WERI-Rb-1 (cell line): Measurements from ENCODE around the gene LANCL1.
"Not testable (repeated sequence)": the region's sequence is repeated elsewhere in the genome, so short reads cannot be mapped to it uniquely, and the experiment has no call there.

Experiments used
- DNase-seq: peaks from one replicate; pipeline ENCODE4 v3.0.0-alpha.2; 2020
- H3K27ac ChIP-seq: fragments of 250-450 bp; sonication (Bioruptor Pico); 2 replicates; pipeline ENCODE4 v1.5.1; 2020; ENCODE audit warnings: mild to moderate bottlenecking, moderate library complexity
- H3K27me3 ChIP-seq: fragments of 250-450 bp; sonication (Bioruptor Pico); 2 replicates; pipeline ENCODE4 v1.5.1; 2021; ENCODE audit warnings: mild to moderate bottlenecking, low read depth, moderate library complexity; ENCODE audit not compliant: insufficient read depth, severe bottlenecking
- H3K36me3 ChIP-seq: fragments of 250-450 bp; sonication (Bioruptor Pico); 2 replicates; pipeline ENCODE4 v1.5.1; 2020; ENCODE audit warnings: mild to moderate bottlenecking, moderate library complexity
- H3K4me3 ChIP-seq: 2 replicates; pipeline ENCODE4 v1.5.1; 2011; ENCODE audit warnings: low read depth, mild to moderate bottlenecking, control low read depth, low read length
- H3K9me3 ChIP-seq: fragments of 250-450 bp; sonication (Bioruptor Pico); 2 replicates; pipeline ENCODE4 v1.5.1; 2021; ENCODE audit warnings: mild to moderate bottlenecking, moderate library complexity; ENCODE audit not compliant: severe bottlenecking
- CTCF ChIP-seq: IDR thresholded peaks from 2 replicates; pipeline ENCODE4 v1.5.1; 2011; ENCODE audit warnings: low read depth, mild to moderate bottlenecking, control low read depth, inconsistent platforms, low read length

The LANCL1 gene

GRCh38 chr2:210432633-210433032 lies 43.9 kb downstream of the LANCL1 start:
- peaks cover 20% of the 10 kb centered on the region for H3K36me3 ChIP-seq
- DNase-seq: no peak
- H3K9me3 ChIP-seq: no peaks in the 10 kb centered on the region
- no peak overlapping the region for H3K4me3 ChIP-seq
- no peak overlapping the region for H3K27ac ChIP-seq
- no peak for TF ChIP-seq CTCF
- no peaks in the 10 kb centered on the region for H3K27me3 ChIP-seq

- no peak overlapping the region for H3K4me3 ChIP-seq
- no peaks in the 10 kb centered on the region for H3K9me3 ChIP-seq
- TF ChIP-seq CTCF: no peak
- H3K27ac ChIP-seq: no peak overlapping the region
- H3K27me3 ChIP-seq: no peaks in the 10 kb centered on the region
- H3K36me3 ChIP-seq: peaks cover under 1% of the 10 kb centered on the region
- DNase-seq: no peak
Observed at GRCh38 chr2:210429403-210430137, 47.0 kb downstream of the LANCL1 start.

- TF ChIP-seq CTCF: no peak
- Histone ChIP-seq H3K27me3 (no peaks in the 10 kb centered on the region), H3K27ac (no peak overlapping the region), H3K9me3 (no peaks in the 10 kb centered on the region), H3K36me3 (no peaks in the 10 kb centered on the region), H3K4me3 (no peak overlapping the region)
- DNase-seq: no peak
Observed at GRCh38 chr2:210428393-210429179, 48.0 kb downstream of the LANCL1 start.

GRCh38 chr2:210427309-210427708 lies 49.2 kb downstream of the LANCL1 start:
- H3K4me3 ChIP-seq, H3K36me3 ChIP-seq, H3K27me3 ChIP-seq, H3K27ac ChIP-seq, H3K9me3 ChIP-seq, DNase-seq: not testable (repeated sequence)

- TF ChIP-seq CTCF: no peak
- Histone ChIP-seq H3K36me3 (no peaks in the 10 kb centered on the region), H3K27me3 (no peaks in the 10 kb centered on the region), H3K9me3 (no peaks in the 10 kb centered on the region), H3K27ac (no peak overlapping the region), H3K4me3 (no peak overlapping the region)
- no peak for DNase-seq
Observed at GRCh38 chr2:210422366-210422765, 54.2 kb downstream of the LANCL1 start.

- Histone ChIP-seq H3K36me3 (no peaks in the 10 kb centered on the region), H3K27me3 (no peaks in the 10 kb centered on the region), H3K4me3 (no peak overlapping the region), H3K27ac (no peak overlapping the region), H3K9me3 (no peaks in the 10 kb centered on the region)
- TF ChIP-seq CTCF: no peak
- DNase-seq: no peak
Observed at GRCh38 chr2:210421916-210422315, 54.6 kb downstream of the LANCL1 start.
